H1 (cell line): ENCODE results near the gene SMAP2. TPM values are rescaled to one million over a fixed set of nuclear protein-coding genes. Genes with fewer than 3 reads are reported as not detected.

Source experiments
- BACH1 ChIP-seq: IDR thresholded peaks from 2 replicates; pipeline ENCODE4 v1.6.1; 2012; ENCODE audit warnings: low read length, improper control_type of control experiment
- BCL11A ChIP-seq, 2 experiments: IDR thresholded peaks; one replicate each; pipeline ENCODE4 v1.6.1; 2011; ENCODE audit warnings: low read depth in 2 of 2, low read length in 2 of 2, mild to moderate bottlenecking in 2 of 2
- EP300 ChIP-seq, 2 experiments: IDR thresholded peaks; 1 replicate in 1 of 2; 2 replicates in 1 of 2; pipeline ENCODE4 v1.6.1; 2011 to 2012; ENCODE audit warnings: low read depth in 2 of 2, low read length in 2 of 2, mild to moderate bottlenecking in 2 of 2, borderline replicate concordance in 1 of 2, inconsistent platforms in 1 of 2, moderate library complexity in 1 of 2
- polyA plus RNA-seq, 7 experiments: library from polyadenylated mRNA; depleted of rRNA in 3 of 7; stranded (reverse) in 5 of 7; unstranded in 2 of 7; fragments of >200 nt in 5 of 7; fragments of 200-250 nt in 2 of 7; gene quantifications; 1 replicate in 5 of 7; 2 replicates in 1 of 7; 4 replicates in 1 of 7; pipeline versions ENCODE4 v1.2.1 to v1.2.3, GENCODE V29; 2011 to 2013; ENCODE audit warnings: missing spikeins in 2 of 7, mixed read lengths in 2 of 7
- total RNA-seq: library from RNA; stranded (reverse); fragmentation: NEBNext Ultra II Directional; extraction: Animal tissue kit (Norgen Biotek cat#: 25700); gene quantifications from 2 replicates; pipeline ENCODE4 v1.2.1, GENCODE V29; 2021

Gene SMAP2
- total and polyA plus RNA-seq, 2 of the 8 experiments (the other 6 are each of a cell fraction or from before 2014, with no cell fraction given): 4.3 to 5.5 TPM

DNA sequence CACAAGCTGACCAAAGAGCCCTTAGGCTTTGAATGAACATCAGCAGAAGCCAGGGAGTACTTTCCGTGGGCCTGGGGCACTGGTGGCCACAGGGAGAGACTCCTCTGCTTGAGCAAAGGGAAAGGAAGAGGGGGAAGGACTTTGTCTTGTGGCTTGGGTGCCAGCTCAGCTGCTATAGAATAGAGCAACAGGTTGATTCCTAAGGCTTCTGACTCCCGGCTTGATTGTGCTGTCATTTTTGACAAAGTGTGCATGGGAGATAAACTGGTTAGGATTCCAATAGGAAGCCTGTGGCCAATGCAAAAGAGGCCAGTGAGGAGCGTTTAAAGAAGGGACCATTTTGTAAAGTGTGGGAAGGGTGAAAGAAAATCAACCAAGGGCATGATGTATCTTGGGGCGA lies 11.9 kb upstream of the SMAP2 start (continued):
- no peak for TF ChIP-seq BACH1
- TF ChIP-seq EP300 (IDR thresholded peaks at IDR 0.05; ENCODE audit: borderline replicate concordance in 1 of 2, low read depth in 2 of 2, low read length in 2 of 2): no peak
- no peak for TF ChIP-seq BCL11A (IDR thresholded peaks at IDR 0.05; ENCODE audit: low read depth in 2 of 2, low read length in 2 of 2)
